CD4-positive, alpha-beta T cell (primary cell): ENCODE data around the gene TLK1. TPM values are rescaled to one million over a fixed set of nuclear protein-coding genes. Genes with fewer than 3 reads are reported as not detected.

Experiments used
- ATAC-seq: fragments of 200-7000 bp; cut with Tn5 transposase; one replicate; pipeline ENCODE4 v1.10.0; 2022; ENCODE audit warnings: mild to moderate bottlenecking; ENCODE audit not compliant: poor library complexity
- CTCF ChIA-PET: fragments of 350-600 bp; sonication (Branson Sonifier 250); formaldehyde crosslinking; loops from one replicate; lab custom pipeline; 2021; ENCODE audit warnings: antibody characterized with exemption, inconsistent platforms; lab: Charles Lee
- POLR2A ChIA-PET: fragments of 350-600 bp; sonication (Branson Sonifier 250); formaldehyde crosslinking; loops from one replicate; lab custom pipeline; 2021; ENCODE audit warnings: antibody characterized with exemption, inconsistent platforms; lab: Charles Lee
- DNase-seq, 14 experiments: peaks; one replicate each; pipeline ENCODE4 v3.0.0-alpha.2; 2013 to 2020; ENCODE audit warnings: mixed read lengths in 2 of 14
- H3K27ac ChIP-seq, 2 donors: one replicate each; pipeline versions ENCODE4 v1.5.1 to v1.7.0; 2013; ENCODE audit warnings: low read length in 2 of 2, low read depth in 1 of 2, mild to moderate bottlenecking in 1 of 2
- H3K27me3 ChIP-seq, 2 experiments: 1 replicate in 1 of 2; 2 replicates in 1 of 2; pipeline versions ENCODE4 v1.6.1 to v1.7.0; 2013; ENCODE audit warnings: low read length in 2 of 2, control low read depth in 1 of 2, mild to moderate bottlenecking in 1 of 2, moderate library complexity in 1 of 2; ENCODE audit not compliant: insufficient read depth in 2 of 2, control insufficient read depth in 1 of 2
- H3K36me3 ChIP-seq: one replicate; pipeline ENCODE4 v1.6.1; 2013; ENCODE audit warnings: low read length, control low read depth; ENCODE audit not compliant: insufficient read depth
- H3K4me1 ChIP-seq: one replicate; pipeline ENCODE4 v1.6.1; 2013; ENCODE audit warnings: low read length, control low read depth; ENCODE audit not compliant: insufficient read depth
- H3K4me3 ChIP-seq: one replicate; pipeline ENCODE4 v1.5.1; 2013; ENCODE audit warnings: mild to moderate bottlenecking, low read length, moderate library complexity
- H3K9me3 ChIP-seq, 2 experiments: 1 replicate in 1 of 2; 2 replicates in 1 of 2; pipeline versions ENCODE4 v1.6.1 to v1.7.0; 2013; ENCODE audit warnings: low read length in 2 of 2, mild to moderate bottlenecking in 2 of 2, control low read depth in 1 of 2, moderate library complexity in 1 of 2; ENCODE audit not compliant: control insufficient read depth in 1 of 2, insufficient read depth in 1 of 2
- H3K27ac Mint-ChIP-seq: one replicate; pipeline ENCODE4 v1.8.0; 2020; ENCODE audit warnings: mixed read lengths
- H3K27me3 Mint-ChIP-seq: one replicate; pipeline ENCODE4 v1.8.0; 2021; ENCODE audit warnings: mixed read lengths
- H3K36me3 Mint-ChIP-seq: one replicate; pipeline ENCODE4 v1.8.0; 2021; ENCODE audit warnings: low read depth, mixed read lengths
- H3K4me1 Mint-ChIP-seq: one replicate; pipeline ENCODE4 v1.8.0; 2021; ENCODE audit warnings: low read depth, mixed read lengths
- H3K4me3 Mint-ChIP-seq: one replicate; pipeline ENCODE4 v1.8.0; 2020; ENCODE audit warnings: mild to moderate bottlenecking, mixed read lengths
- H3K9me3 Mint-ChIP-seq: one replicate; pipeline ENCODE4 v1.8.0; 2020; ENCODE audit warnings: mixed read lengths
- intact Hi-C, 2 experiments: fragments of 100-400 bp; cut with DNase I in 1 of 2; cut with micrococcal nuclease in 1 of 2; formaldehyde crosslinking; loops; one replicate each; pipeline versions ENCODE4 v1.15.1 to v1.9.0; 2023 to 2025; cut with DNase I, micrococcal nuclease
- total RNA-seq, 174 experiments: library from RNA in 2 of 174; stranded (reverse) in 2 of 174; gene quantifications; one replicate each; pipeline ENCODE4 v1.2.3 and lab custom pipeline; 2021 to 2026
- TF ChIP-seq, protein P1 (sequence below): fragments of 200-600 bp; IDR thresholded peaks from one replicate; pipeline ENCODE4 v1.8.0; 2022; ENCODE audit warnings: antibody characterized with exemption, mild to moderate bottlenecking

TLK1 gene
- total RNA-seq, 2 experiments from 2014 or later, result 135 to 138 TPM

DNA sequence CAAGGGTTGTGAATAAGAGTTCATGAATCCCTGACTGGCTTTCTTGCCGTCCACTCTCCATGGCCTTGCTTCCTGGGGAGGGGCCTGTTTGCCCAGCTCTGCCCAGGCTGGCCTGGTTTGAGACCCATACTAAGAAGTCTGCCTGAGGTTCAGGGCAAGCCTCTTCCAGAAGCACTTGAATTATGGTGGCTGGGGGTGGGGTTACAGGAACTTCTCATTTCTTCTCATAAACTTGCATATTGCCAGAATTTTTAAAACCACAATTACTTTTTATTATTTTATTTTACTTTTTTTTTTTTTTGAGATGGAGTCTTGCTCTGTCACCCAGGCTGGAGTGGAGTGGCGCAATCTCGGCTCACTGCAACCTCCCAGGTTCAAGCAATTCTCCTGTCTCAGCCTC is 189.6 kb downstream of the TLK1 start:
- H3K36me3 Mint-ChIP-seq, result peaks cover 18% of the 10 kb centered on the region
- no peaks in the 10 kb centered on the region for H3K9me3 Mint-ChIP-seq
- ChIA-PET CTCF (no interaction called here), POLR2A (no interaction called here)
- TF ChIP-seq, protein P1, sequence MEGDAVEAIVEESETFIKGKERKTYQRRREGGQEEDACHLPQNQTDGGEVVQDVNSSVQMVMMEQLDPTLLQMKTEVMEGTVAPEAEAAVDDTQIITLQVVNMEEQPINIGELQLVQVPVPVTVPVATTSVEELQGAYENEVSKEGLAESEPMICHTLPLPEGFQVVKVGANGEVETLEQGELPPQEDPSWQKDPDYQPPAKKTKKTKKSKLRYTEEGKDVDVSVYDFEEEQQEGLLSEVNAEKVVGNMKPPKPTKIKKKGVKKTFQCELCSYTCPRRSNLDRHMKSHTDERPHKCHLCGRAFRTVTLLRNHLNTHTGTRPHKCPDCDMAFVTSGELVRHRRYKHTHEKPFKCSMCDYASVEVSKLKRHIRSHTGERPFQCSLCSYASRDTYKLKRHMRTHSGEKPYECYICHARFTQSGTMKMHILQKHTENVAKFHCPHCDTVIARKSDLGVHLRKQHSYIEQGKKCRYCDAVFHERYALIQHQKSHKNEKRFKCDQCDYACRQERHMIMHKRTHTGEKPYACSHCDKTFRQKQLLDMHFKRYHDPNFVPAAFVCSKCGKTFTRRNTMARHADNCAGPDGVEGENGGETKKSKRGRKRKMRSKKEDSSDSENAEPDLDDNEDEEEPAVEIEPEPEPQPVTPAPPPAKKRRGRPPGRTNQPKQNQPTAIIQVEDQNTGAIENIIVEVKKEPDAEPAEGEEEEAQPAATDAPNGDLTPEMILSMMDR, result no peak
- H3K9me3 ChIP-seq, result no peaks in the 10 kb centered on the region
- DNase-seq, result no peak
- H3K4me3 ChIP-seq, result no peak overlapping the region
- H3K27me3 Mint-ChIP-seq, result no peaks in the 10 kb centered on the region
- H3K4me1 Mint-ChIP-seq, result peaks cover 12% of the 10 kb centered on the region
- H3K27me3 ChIP-seq, result no peaks in the 10 kb centered on the region
- H3K4me1 ChIP-seq, result peaks cover 16% of the 10 kb centered on the region
- H3K4me3 Mint-ChIP-seq, result no peak overlapping the region
- H3K36me3 ChIP-seq, result peaks cover 17% of the 10 kb centered on the region
- H3K27ac Mint-ChIP-seq, result no peak overlapping the region
- no peak for ATAC-seq
- intact Hi-C loops, result loop anchor here in 1 of 2 experiments (10.0 kb wide), 1 partner anchor 354 kb away; no protein-coding TSS in a partner anchor
- H3K27ac ChIP-seq, result no peak overlapping the region

DNA sequence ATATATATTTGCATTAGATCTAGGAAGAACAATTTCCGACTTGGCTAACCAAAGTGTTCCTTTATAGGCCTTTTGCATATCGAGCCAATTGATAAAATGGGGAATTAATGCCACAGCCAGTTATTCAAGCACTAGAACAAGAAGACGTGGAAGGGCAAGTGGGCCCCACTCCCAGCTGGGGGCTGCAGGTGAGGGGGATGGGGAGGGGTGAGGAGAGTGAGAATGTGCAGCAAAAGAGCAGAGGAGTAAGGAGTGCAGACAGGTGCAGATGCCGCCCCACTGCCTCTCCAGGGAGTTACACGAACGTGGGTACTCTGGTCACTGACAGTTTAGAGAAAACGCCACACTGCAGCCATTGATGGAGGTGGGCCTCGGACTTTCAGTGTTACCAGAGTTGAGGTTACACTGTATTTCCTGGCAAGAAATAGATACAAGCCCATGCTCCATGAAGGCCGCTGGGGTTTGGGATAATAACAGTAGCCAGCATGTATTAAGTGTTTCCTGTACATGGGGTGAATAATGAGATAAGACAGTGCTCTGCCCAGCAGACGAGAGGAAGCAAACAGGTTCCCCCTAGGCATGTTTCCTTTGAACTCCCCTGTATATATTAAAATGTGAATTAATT is 190.7 kb downstream of the TLK1 start:
- no peak overlapping the region for H3K4me3 ChIP-seq
- DNase-seq (no peak), ATAC-seq (no peak)
- H3K27ac Mint-ChIP-seq, result no peak overlapping the region
- intact Hi-C loops, result loop anchor here (5.0 to 10.0 kb wide), 2 partner anchors 38 to 355 kb away; no protein-coding TSS in a partner anchor
- ChIA-PET CTCF (no interaction called here), POLR2A (no interaction called here)
- no peaks in the 10 kb centered on the region for H3K27me3 Mint-ChIP-seq
- H3K27ac ChIP-seq, result no peak overlapping the region
- H3K9me3 Mint-ChIP-seq, result no peaks in the 10 kb centered on the region
- TF ChIP-seq, protein P1, result no peak
- H3K4me3 Mint-ChIP-seq, result no peak overlapping the region
- no peaks in the 10 kb centered on the region for H3K27me3 ChIP-seq
- no peaks in the 10 kb centered on the region for H3K9me3 ChIP-seq
- H3K36me3 ChIP-seq, result peaks cover 28% of the 10 kb centered on the region
- H3K36me3 Mint-ChIP-seq, result peaks cover 29% of the 10 kb centered on the region
- peaks cover 16% of the 10 kb centered on the region for H3K4me1 ChIP-seq
- peaks cover 12% of the 10 kb centered on the region for H3K4me1 Mint-ChIP-seq

DNA sequence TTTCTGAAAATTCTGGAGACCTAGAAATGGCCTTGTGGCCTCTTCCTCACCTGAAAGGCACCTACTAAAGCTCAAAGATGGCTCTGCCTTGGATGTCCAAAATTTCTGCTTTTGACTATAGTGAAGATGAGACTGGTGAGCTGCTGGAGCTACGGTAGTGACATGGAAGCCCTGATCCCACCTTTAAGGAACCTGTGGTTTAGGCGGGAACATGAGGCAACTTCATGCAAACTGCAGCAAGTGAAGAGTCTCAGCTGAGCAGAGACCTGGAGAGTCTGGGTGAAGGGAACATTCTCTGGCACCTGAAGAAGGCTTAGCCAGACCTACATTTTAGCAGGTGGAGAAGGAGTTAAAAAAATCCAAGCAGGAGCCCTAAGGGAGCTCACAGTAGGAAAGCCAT is 191.7 kb downstream of the TLK1 start:
- Histone ChIP-seq H3K4me1 (peaks cover 12% of the 10 kb centered on the region), H3K27ac (no peak overlapping the region), H3K36me3 (peaks cover 35% of the 10 kb centered on the region), H3K4me3 (no peak overlapping the region), H3K9me3 (no peaks in the 10 kb centered on the region), H3K27me3 (no peaks in the 10 kb centered on the region)
- DNase-seq, result no peak
- Mint-ChIP-seq H3K36me3 (peaks cover 38% of the 10 kb centered on the region), H3K27me3 (no peaks in the 10 kb centered on the region), H3K4me3 (no peak overlapping the region), H3K9me3 (no peaks in the 10 kb centered on the region), H3K4me1 (peaks cover 8% of the 10 kb centered on the region), H3K27ac (peak overlapping the region; percentile 47)
- intact Hi-C loops, result loop anchor here in 1 of 2 experiments (5.0 kb wide), 1 partner anchor 37 kb away; no protein-coding TSS in a partner anchor
- POLR2A ChIA-PET, result no interaction called here
- ATAC-seq, result no peak
- CTCF ChIA-PET, result interaction anchor here (0.5 kb wide), 1 partner anchor 41 kb away, joined by 3 read pairs; no protein-coding TSS in a partner anchor
- TF ChIP-seq, protein P1, result no peak
